Stimulated activated CD8-positive, alpha-beta memory T cell treated with anti-CD3 and anti-CD28 coated beads, Interleukin-7, amount 100 ng/mL, for 4 hours (primary cell): ENCODE measurements around the gene ATP7B.

Experiments
- DNase-seq, 2 donors: peaks; one replicate each; pipeline ENCODE4 v3.0.0-alpha.2; 2020; ENCODE audit warnings: low read depth in 2 of 2

The ATP7B gene

DNA sequence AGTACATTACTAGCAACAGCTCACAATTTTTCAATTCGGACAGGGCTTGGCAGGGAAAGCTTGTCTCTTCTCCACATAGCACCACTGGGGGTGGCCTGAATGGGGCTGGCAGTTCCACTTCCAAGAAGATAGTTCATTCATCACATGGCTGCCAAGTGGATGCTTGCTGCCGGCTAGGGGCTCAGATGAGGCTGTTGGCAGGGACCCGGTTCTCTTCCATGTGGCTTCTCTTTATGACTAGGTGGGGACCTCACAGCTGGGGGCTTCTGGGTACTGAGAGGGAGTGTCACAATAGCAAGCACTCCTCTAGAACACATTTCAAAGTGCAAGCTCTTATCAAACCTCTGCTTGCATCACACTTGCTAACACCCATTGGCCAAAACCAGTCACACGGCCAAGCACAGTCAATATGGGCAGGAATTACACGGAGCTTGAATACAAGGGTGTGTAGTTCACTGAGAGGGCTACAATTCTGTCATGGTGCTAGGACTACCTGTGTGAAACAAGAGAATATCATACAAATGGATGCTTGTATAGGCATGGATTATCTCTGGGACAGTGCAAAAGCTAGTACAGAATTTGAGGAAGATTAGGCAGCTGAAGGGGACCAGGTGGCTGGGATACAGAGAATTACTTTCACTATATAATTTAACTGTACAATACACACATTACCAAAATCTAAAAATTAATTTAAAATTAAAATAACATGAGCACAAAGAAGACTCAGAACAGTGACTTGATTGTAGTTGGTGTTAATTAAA lies 32.3 kb downstream of the ATP7B start:
- DNase-seq: no peak

DNA sequence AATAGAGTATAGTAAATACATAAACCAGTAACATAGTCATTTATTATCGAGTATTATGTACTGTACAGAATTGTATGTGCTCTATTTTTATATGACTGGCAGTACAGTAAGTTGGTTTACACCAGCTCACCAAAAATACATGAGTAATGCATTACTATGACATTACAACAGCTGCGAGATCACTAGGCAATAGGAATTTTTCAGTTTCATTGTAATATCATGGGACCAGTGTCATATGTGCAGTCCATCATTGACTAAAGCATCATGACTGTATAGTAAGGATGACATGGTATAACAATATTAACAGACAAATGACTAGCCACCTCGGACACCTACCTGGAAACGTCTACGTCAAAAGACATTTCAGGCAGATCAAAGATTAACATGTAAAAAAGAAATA lies 33.6 kb downstream of the ATP7B start:
- no peak for DNase-seq

DNA sequence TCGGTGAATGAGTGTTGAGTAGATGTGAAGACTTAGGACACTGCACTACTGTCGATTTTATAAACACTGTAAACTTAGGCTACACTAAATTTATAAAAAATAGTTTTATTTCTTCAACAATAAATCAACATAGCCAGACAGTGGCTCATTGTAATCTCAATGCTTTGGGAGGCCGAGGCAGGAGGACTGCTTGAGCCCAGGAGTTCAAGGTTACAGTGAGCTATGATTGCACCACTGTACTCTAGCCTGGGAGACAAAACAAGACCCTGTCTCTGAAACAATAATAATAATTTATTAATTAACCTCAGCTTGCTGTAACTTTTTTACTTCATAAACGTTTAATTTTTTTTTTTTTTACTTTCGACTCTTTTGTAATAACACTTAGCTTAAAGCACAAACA lies 34.4 kb downstream of the ATP7B start:
- no peak for DNase-seq

GRCh38 chr13:51976423-51976822 lies 34.8 kb downstream of the ATP7B start:
- DNase-seq: no peak

DNA sequence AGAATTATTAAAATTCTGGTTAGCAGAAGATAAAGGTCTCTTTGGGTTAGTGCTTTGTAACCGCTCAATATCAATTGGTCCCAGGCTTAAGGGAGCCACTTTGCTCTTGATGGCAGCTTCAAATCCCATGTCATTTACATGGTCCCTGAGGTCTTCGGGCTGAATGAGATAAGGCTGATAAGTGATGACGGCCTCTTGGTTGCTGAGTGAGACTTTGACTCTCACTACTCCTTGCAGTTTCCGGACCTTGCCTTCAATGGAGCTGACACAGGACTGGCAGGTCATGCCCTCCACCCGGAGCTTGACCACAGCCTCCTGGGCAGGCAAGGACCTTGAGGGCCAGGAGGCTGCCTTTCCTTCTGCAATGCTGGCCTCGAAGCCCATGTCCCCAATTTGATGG lies 36.8 kb downstream of the ATP7B start:
- no peak for DNase-seq

DNA sequence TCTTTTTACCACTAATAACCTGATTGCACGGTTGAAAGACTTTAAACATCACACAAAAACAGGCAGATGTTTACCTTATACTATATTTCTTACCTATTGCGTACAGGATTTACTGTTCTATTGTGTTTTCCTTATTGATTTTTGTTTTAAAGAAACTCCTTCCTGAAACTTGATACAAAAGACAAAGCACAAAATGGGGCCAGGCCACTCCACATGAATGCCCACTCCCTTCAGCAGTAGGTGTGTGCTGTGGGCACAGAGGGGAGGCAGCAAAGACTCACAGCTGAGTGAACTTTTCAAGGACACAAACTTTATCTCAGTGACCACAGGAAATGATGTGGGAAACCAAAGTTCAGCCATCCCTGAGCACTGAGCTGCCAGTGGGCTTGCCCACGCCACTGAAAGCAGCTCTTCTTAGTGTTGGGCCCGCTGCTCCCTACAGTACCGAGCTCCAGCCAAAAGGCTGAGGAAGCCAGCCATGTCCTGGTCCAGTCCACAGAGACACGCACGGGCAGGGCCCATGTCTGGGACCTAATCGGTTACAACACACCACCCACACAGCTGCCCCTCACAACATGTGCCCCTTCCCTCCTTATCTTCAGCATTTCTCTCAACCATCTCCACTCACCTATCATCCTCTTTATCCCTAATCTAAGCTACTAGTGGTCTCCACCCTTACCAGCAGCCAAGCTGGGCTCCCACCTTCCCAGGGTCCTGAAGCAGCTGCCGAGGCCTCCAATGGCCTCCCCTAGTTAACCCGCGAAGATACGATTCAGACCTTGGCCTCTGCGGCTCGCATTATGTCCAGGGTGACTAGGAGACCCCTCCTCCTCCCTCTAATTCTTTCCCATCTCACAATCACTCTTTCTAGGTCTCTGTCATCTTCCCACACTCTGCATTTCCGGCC lies 39.5 kb downstream of the ATP7B start:
- no peak for DNase-seq

DNA sequence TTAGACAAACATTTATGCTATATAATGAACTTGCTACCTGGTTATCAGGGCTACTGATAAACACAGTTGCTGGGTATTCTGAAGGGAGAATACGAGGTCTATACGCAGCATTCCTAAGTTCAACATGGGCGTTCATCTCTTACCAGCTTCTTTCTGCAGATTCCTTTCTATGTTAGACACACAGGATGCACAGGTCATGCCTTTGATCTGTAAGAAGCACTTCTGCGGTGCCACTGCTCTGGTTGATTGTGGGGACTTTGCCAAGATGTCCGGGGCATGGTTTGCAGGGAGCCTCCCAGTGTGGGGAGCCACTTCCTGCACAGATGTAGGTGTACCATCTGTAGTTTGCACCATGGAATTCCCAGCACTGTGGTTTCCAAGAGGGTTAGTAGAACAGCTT lies 40.9 kb downstream of the ATP7B start:
- DNase-seq: no peak

DNA sequence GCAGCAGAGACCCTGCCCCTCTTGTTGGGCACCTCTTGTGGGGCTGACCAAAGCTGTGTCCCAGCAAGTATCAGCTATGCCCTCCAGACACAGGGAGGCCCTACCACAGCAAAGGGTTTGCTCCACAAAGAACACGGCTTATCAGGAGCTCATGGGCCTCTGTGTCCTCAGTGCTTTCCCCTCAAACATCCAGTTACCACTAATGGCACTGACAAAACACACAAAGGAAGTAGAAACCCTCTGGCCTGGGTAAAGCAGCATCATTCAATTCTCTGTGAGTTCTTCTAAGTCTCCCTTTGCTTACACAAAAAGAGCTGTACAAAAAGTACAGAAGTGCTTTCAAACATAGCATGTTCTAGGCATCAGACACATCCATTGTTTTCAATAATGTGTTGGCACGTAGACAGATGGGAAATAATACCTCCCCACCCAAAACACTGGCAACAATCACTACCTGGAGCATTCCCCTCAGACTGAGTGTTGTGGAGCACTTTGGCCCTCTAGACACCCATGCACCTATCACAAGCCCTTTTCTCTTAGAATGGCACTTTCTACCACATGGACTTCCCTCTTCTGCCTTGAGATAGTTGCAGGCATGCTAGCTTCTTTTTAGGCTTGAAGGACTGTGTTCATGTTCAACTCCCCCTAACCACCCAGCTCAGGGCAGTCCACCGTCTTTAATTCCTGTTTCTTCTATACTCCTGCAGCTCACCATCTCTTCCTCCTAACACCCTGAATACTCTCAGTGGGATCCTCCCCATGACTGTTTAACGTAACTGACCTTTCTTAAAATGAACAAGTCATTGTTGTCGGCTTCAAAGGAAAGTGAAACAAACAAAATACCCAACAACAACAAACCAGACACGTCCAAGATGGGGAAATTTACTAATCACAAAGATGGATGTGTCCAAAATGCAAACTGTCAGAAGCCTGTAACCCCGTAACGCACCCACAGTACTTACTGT lies 43.5 kb downstream of the ATP7B start:
- no peak for DNase-seq

DNA sequence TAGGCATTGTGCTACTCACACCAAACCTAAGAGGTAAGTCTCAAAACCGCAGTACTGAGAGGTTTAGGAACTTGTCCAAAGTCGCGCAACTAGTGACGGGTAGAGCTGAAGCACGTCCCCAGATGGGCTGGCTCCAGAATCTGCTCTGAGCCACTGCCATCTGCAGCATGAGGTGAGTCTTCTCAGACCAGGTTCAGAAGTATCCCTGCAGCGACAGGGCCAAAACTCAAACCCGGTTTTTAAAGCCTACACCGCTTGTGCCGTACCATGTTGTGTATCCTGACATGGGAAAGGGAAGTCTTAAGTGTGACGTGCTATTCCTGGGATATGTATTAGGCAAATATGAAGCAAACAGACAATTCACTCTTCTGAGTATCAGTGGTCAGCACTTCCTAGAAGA lies 45.1 kb downstream of the ATP7B start:
- no peak for DNase-seq

DNA sequence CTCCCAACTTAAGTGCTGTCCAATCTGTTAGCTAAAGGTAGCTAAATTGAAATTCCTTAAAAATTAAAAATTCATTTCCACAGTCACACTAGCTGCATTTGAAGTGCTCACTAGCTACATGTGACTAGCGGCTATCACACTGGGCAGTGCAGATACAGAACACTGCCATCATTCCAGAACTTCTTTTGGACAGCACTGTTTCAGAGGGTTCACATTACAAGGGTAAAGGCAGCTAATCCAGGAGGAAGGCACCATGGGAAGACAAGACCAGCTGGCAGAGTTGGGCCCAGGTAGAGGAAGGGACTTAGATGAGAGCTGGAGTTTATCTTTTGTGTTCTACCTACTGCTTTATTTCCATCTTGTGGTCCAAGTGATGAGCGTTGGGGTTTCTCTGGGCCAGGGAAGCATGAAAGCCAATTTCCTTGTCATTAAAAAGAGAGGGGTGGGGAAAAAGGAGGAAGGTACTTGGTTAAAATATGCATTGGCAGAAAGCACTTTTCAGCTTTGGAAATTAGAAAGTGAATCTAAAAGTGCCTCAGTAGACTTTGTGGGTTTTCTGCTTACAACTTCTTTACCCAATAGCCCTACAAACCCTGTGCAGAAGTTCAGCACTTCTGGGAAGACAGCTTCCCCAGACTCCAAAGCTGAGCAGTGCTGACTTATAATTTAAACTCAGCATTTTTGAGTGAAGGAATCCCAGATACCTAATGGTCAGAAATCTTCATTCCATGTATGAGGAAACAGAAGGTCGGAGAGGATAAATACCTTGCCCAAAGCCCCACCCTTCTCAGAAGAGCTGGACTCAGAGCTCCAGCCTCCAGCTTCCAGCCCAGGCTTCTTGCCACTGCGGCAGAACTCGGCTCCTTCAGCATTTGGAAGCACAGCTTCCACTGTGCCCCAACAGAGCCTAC lies 49.5 kb downstream of the ATP7B start:
- DNase-seq: no peak

DNA sequence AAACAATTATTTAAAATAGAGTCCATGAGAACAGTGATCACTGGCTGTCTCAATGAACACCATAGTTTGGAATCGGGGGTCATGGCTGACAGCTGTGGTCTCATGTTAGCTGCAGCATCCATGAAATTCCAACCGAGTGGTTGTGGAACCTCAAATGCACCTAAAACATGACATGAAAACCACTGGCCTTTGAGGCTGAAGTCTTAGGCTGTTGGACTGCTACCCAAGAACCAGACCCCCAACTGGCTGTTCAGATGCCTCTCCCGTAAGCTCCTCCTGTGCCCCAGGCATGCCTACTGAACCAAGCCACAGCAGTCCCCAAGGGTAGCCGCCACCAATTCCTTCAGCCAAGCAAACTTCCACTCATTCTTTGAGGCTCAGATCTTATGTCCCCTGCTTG lies 50.5 kb downstream of the ATP7B start:
- DNase-seq: no peak

DNA sequence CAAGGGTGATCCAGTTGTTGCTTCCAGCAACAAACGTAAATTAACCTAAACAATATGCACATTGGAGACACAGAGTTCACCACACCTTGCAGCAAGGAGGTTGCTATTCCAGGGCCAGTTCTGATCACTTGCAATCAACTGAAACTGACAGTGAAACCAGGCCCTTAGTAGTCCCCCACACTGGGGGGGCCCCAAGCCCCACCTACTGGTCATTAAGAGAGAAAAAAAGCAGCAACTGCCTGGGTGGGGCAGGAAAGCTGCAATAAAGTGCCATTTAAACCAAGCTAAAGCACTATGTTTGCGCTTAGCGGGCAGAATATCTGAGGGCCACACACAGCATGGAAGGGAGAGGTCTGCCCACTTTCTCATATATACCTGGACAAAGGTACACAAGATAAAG lies 51.5 kb downstream of the ATP7B start:
- no peak for DNase-seq

DNA sequence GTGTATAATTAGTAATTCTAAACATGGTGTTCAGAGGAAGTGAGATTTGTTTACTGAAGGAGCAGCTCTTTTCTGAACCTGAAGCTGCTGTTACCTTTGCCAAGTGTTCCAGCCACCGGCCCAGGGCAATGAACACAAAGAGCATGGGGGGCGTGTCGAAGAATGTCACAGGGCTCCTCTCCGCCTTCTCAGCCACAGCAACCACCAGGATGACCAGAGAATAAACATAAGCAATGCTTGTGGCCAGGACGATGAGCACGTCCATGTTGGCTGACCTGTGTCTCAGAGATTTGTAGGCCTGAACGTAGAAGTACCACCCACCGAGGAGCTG lies 53.1 kb downstream of the ATP7B start:
- no peak for DNase-seq

DNA sequence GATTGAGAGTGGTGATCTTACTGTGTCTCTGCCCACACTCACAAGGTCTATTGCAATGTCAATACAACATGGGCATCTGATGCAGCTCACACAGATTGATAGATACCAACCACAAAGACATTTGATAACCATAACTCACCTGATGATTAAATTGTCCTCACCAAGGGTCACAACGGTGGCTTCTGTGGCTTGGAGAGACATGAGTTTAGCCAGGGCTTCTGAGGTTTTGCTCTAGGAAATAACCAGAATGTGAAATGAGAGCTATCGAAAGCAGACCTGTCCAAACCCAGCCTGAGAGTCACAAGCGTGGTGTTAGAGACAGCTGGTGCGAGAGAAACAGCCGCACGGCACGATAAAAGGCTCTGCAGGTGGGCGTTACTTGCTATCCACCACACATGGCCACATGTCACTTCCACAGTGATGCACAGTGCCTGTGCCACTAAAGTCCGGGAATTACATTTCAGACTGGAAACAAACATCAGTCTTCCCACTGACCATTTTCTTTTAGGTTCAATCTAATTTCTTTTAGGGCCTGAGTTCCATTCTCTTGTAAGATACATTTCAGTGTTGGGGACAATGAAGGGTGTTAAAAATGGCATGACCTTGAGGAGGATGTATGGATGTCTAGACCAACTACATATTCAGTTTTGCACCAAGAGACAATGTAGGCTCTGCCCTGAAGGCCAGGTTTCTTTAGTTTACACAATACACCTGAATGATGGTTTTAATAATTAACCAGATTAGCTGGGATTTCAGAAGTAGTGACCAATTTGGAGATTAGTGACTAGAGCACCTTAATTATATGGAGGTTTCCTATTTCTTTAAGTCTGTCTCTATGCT lies 53.7 kb downstream of the ATP7B start:
- DNase-seq: no peak

- no peak for DNase-seq
These were observed 54.5 kb downstream of the ATP7B start for GRCh38 chr13:51956717-51957116.

DNA sequence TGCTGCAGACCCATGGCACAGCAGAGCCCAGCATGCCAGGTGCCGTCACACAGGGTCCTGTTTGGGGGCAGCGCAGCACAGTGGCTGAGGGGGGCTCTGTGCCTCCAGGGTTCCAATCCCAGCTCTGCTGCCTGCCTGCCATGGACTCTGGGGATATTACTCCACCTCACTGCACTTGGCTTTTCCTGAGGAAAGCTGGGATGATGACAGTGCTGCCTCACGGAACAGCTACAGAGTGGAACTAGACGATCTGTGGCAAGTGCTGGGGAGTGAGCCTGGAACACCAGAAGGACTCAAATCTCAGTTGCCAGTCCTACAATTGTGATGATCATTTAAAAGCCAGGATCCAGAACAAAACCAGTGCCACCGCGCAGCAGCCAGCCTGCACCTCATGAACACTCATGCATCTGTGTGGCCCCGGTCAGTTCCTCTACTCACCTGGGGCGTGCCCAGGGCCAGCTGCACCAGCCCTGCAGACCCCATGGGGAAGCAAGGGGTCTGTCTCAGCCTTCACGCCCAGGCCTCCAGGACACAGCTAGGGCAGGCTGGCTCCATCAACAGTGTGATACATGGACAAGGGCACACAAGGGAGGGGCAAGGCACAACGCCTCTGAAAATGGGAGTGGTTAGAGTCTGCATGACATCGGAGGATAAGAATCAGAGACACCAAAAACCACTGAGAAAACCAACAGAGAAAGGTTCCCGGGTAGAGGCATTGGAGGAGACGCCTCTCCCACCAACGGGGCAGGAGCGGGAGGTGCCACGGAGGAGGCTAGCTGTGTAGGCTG lies 55.2 kb downstream of the ATP7B start:
- DNase-seq: no peak

DNA sequence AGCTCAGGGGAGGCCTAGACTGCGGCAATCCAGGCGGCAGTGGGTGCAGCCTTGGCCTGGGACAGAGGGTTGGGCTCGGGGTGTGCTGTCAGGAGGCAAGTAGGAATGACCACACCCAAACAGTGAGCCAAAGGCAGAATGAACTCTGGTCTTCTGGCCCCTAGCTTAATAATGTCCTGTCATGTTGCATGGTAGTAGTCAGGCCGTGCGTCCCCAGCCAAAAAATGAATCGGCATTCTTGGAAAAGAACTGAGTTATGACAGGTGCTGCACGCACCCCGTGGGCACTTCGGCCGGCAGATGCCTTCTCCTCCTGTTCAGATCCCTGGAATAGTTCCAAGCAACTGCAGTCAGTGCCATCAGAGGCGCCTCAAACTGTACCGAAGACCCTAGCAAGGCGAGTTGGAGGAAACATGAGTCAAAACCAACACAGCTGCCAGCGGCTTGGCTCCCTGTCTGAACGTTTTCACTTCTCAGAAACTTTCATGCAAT lies 55.9 kb downstream of the ATP7B start:
- no peak for DNase-seq

DNA sequence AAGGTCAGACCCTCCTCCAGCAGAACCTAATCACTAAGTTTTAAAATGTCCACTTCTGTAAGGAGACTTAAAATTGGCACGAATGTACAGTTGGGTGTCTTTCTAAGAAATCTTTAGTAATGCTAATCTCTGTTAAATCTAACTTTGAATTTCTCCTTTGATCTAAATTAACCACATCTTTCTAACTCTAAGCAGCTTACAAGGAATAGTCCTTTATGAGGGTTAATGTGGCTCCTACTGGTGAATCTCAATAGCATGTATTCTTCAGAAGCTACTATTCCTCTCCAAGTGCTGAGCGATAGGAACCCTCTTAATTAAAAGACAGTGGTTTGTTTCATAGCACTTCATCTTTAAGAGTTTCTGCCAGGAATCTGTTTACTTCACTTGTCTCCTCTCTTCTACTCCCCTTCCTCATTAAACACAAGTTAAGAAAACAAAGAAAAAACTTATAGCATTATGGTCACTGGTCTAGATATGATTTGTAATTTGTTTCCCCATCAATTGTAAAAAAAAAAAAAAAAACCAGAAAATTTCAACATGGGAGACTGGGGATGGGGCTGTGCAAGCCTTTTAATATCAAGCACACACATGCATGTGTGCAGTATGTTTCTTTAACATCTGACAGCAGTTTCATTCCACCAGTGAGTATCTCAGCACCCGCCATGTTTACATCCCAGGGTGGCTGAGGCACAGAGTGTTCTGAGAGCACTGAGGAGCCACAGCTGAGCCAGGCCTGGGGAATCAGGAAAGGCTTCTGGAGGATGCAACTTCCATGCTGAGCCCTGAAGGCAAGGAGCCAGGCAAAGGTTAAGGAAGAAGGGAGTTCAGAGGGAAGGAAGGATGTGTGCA lies 57.7 kb downstream of the ATP7B start:
- no peak for DNase-seq
